SK-N-SH (cell line): ENCODE measurements around the gene METTL24. TPM values are rescaled to one million over a fixed set of nuclear protein-coding genes. Genes with fewer than 3 reads are reported as not detected.
A peak's percentile ranks its signal among the peaks of the same experiment; 100 is the strongest.

Source experiments
- CTCF ChIA-PET: fragments of 300-600, 350-600 bp; formaldehyde crosslinking; extraction: SDS; loops from one replicate; lab custom pipeline; 2021; lab: Yijun Ruan, JAX
- POLR2A ChIA-PET: fragments of 350-600 bp; sonication (Branson Sonifier 250); formaldehyde crosslinking; extraction: SDS; loops from one replicate; lab custom pipeline; 2020; ENCODE audit warnings: antibody characterized with exemption, inconsistent platforms; lab: Yijun Ruan, JAX
- DNase-seq: peaks from one replicate; pipeline ENCODE4 v3.0.0; 2012
- H2AFZ ChIP-seq: fragments of 200-600 bp; sonication (generic); 2 replicates; pipeline ENCODE4 v1.8.1; 2016; ENCODE audit warnings: antibody characterized with exemption, mild to moderate bottlenecking, low read depth
- H3F3A ChIP-seq: fragments of 200-600 bp; sonication (generic); replicated peaks from 2 replicates; pipeline ENCODE3; 2016; ENCODE audit warnings: antibody characterized with exemption, mild to moderate bottlenecking; ENCODE audit not compliant: insufficient read depth
- H3K27ac ChIP-seq, 2 experiments: fragments of 200-500 bp in 1 of 2; fragments of 200-600 bp in 1 of 2; sonication (Bioruptor generic) in 1 of 2; sonication (generic), shearing (Covaris generic) in 1 of 2; 2 replicates each; pipeline versions ENCODE4 v1.5.1 to v1.6.1; 2014 to 2016; ENCODE audit warnings: low read depth in 2 of 2, inconsistent platforms in 1 of 2, low read length in 1 of 2, mild to moderate bottlenecking in 1 of 2, mixed read lengths in 1 of 2
- H3K27me3 ChIP-seq: fragments of 200-600 bp; sonication (generic), shearing (Covaris generic); 2 replicates; pipeline ENCODE4 v1.6.1; 2016; ENCODE audit warnings: mixed run types; ENCODE audit not compliant: insufficient read depth
- H3K36me3 ChIP-seq, 2 experiments: fragments of 200-500 bp in 1 of 2; fragments of 200-600 bp in 1 of 2; sonication (Bioruptor generic) in 1 of 2; sonication (generic) in 1 of 2; replicated peaks in 1 of 2; 2 replicates each; pipeline versions ENCODE3 to v1.5.1; 2014 to 2016; ENCODE audit warnings: low read length in 1 of 2, mild to moderate bottlenecking in 1 of 2; ENCODE audit not compliant: insufficient read depth in 2 of 2, control insufficient read depth in 1 of 2
- H3K4me1 ChIP-seq, 2 experiments: fragments of 200-500 bp in 1 of 2; fragments of 200-600 bp in 1 of 2; sonication (Bioruptor generic) in 1 of 2; sonication (generic), shearing (Covaris generic) in 1 of 2; 2 replicates each; pipeline versions ENCODE4 v1.5.1 to v1.6.1; 2014 to 2016; ENCODE audit warnings: low read depth in 1 of 2, low read length in 1 of 2, mixed run types in 1 of 2; ENCODE audit not compliant: insufficient read depth in 2 of 2, control insufficient read depth in 1 of 2
- H3K4me2 ChIP-seq: fragments of 200-600 bp; sonication (generic), shearing (Covaris generic); 2 replicates; pipeline ENCODE4 v1.6.1; 2017; ENCODE audit warnings: mixed run types
- H3K4me3 ChIP-seq, 2 experiments: fragments of 200-500 bp in 1 of 2; fragments of 200-600 bp in 1 of 2; sonication (Bioruptor generic) in 1 of 2; sonication (generic), shearing (Covaris generic) in 1 of 2; 2 replicates each; pipeline versions ENCODE4 v1.5.1 to v1.8.1; 2014 to 2016; ENCODE audit warnings: low read depth in 2 of 2, inconsistent platforms in 1 of 2, low read length in 1 of 2, mild to moderate bottlenecking in 1 of 2, mixed read lengths in 1 of 2, moderate library complexity in 1 of 2
- H3K79me2 ChIP-seq: fragments of 200-600 bp; sonication (generic); 2 replicates; pipeline ENCODE4 v1.8.1; 2017; ENCODE audit warnings: mild to moderate bottlenecking; ENCODE audit not compliant: insufficient read depth
- H3K9ac ChIP-seq: fragments of 200-600 bp; sonication (generic); 2 replicates; pipeline ENCODE4 v1.6.1; 2017; ENCODE audit warnings: mixed run types
- H3K9me2 ChIP-seq: fragments of 200-600 bp; sonication (generic); 2 replicates; pipeline ENCODE4 v1.6.1; 2017; ENCODE audit warnings: mixed run types
- H3K9me3 ChIP-seq: fragments of 200-600 bp; sonication (generic); 2 replicates; pipeline ENCODE4 v1.6.1; 2017; ENCODE audit warnings: mixed run types, mild to moderate bottlenecking, moderate library complexity
- H4K20me1 ChIP-seq: fragments of 200-600 bp; sonication (generic); 2 replicates; pipeline ENCODE4 v1.6.1; 2017; ENCODE audit warnings: mild to moderate bottlenecking, mixed run types; ENCODE audit not compliant: insufficient read depth
- CHD2 ChIP-seq: fragments of 150-350 bp; IDR thresholded peaks from 2 replicates; pipeline ENCODE4 v1.6.1; 2018; ENCODE audit warnings: low read length; ENCODE audit not compliant: partially characterized antibody
- EP300 ChIP-seq, 2 experiments: IDR thresholded peaks; 2 replicates each; pipeline versions ENCODE4 v1.4.0 to v1.6.1; 2012; ENCODE audit warnings: borderline replicate concordance in 1 of 2, low read depth in 1 of 2, low read length in 1 of 2
- EZH2phosphoT487 ChIP-seq: fragments of 200-600 bp; sonication (generic); IDR thresholded peaks from 2 replicates; pipeline ENCODE4 v1.6.1; 2017; ENCODE audit warnings: low read depth, mixed run types, mild to moderate bottlenecking, antibody characterized with exemption, moderate library complexity, borderline replicate concordance
- FOSL2 ChIP-seq: IDR thresholded peaks from 2 replicates; pipeline ENCODE4 v1.4.0; 2012; ENCODE audit warnings: low read depth, mild to moderate bottlenecking, moderate library complexity, borderline replicate concordance
- FOXJ3 ChIP-seq: sonication (generic); formaldehyde crosslinking; IDR thresholded peaks from 2 replicates; pipeline ENCODE4 v1.5.1; 2020; ENCODE audit warnings: mild to moderate bottlenecking, missing genetic modification reagents
- FOXM1 ChIP-seq: IDR thresholded peaks from 2 replicates; pipeline ENCODE4 v1.4.0; 2012; ENCODE audit warnings: low read depth, mild to moderate bottlenecking
- GABPA ChIP-seq: IDR thresholded peaks from 2 replicates; pipeline ENCODE4 v1.4.0; 2012; ENCODE audit warnings: low read depth, mild to moderate bottlenecking
- GATA2 ChIP-seq: sonication (generic); formaldehyde crosslinking; IDR thresholded peaks from 2 replicates; pipeline ENCODE4 v1.5.0; 2020; ENCODE audit warnings: mild to moderate bottlenecking, missing genetic modification reagents
- JUND ChIP-seq: IDR thresholded peaks from 2 replicates; pipeline ENCODE4 v1.4.0; 2012
- MXI1 ChIP-seq: IDR thresholded peaks from 2 replicates; pipeline ENCODE4 v1.6.1; 2012; ENCODE audit warnings: mild to moderate bottlenecking, low read depth, low read length, improper control_type of control experiment
- NRF1 ChIP-seq: IDR thresholded peaks from 2 replicates; pipeline ENCODE4 v1.6.1; 2012; ENCODE audit warnings: low read depth, mild to moderate bottlenecking, low read length
- RAD21 ChIP-seq: IDR thresholded peaks from 2 replicates; pipeline ENCODE4 v1.6.1; 2012; ENCODE audit warnings: mild to moderate bottlenecking, low read length
- RCOR1 ChIP-seq: fragments of 150-350 bp; IDR thresholded peaks from 2 replicates; pipeline ENCODE4 v1.6.1; 2017; ENCODE audit warnings: antibody characterized with exemption, low read length
- RFX5 ChIP-seq: IDR thresholded peaks from 2 replicates; pipeline ENCODE4 v1.6.1; 2012; ENCODE audit warnings: mild to moderate bottlenecking, improper control_type of control experiment, low read length
- SIN3A ChIP-seq: IDR thresholded peaks from 2 replicates; pipeline ENCODE4 v1.6.1; 2012; ENCODE audit warnings: low read depth, mild to moderate bottlenecking, low read length, moderate library complexity, borderline replicate concordance
- TCF12 ChIP-seq: IDR thresholded peaks from 2 replicates; pipeline ENCODE4 v1.4.0; 2012
- TEAD4 ChIP-seq: IDR thresholded peaks from 2 replicates; pipeline ENCODE4 v1.4.0; 2012; ENCODE audit warnings: mild to moderate bottlenecking, borderline replicate concordance; ENCODE audit not compliant: insufficient read depth
- WGBS: methylation state at CpG from one replicate; pipeline ENCODE4 v1.1.6; 2017; ENCODE audit warnings: low lambda C conversion rate; 5-methylcytosine and 5-hydroxymethylcytosine counted together
- polyA plus RNA-seq, 3 experiments: library from polyadenylated mRNA; depleted of rRNA; stranded (reverse); fragments of >200 nt; gene quantifications; 2 replicates each; pipeline ENCODE4 v1.2.3, GENCODE V29; 2012
- TF ChIP-seq, protein P1 (sequence below): IDR thresholded peaks from 2 replicates; pipeline ENCODE4 v1.4.0; 2012; ENCODE audit warnings: low read depth
- TF ChIP-seq, protein P2 (sequence below): fragments of 150-350 bp; IDR thresholded peaks from 2 replicates; pipeline ENCODE4 v1.6.1; 2017; ENCODE audit warnings: antibody characterized with exemption, low read length, low read depth, borderline replicate concordance
- TF ChIP-seq, protein P3 (sequence below): IDR thresholded peaks from 2 replicates; pipeline ENCODE4 v1.4.0; 2012; ENCODE audit warnings: low read depth, borderline replicate concordance
- TF ChIP-seq, protein P4 (sequence below): IDR thresholded peaks from 2 replicates; pipeline ENCODE4; 2012

The METTL24 gene
- polyA plus RNA-seq, 1 of the 3 experiments (the other 2 are of a cell fraction) = not detected

DNA sequence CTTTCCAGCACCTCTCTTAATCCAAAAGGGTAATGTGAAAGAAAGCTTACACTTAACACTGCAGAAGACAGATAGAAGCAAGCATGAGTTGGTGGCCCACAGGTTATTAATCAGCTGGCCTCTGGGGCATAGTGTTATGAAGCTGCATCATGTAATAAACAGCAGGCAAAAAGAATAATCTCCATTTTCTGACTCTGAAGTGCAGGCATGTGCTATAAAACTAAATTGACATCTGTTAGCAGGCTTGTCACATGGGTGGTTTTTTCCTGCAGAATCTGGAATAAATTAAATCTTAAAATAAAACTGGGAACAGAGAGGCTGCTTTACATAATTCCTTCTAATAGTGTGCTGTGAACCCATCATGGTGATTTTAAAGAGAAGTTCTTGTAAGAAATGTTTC, 73.3 kb downstream of the METTL24 start:
- H3K27me3 ChIP-seq = no peaks in the 10 kb centered on the region
- peaks cover 4 to 18% of the 10 kb centered on the region in 2 experiments; a peak in 3 of 4 replicates for H3K4me1 ChIP-seq
- H3K4me2 ChIP-seq = no peak overlapping the region
- H3K4me3 ChIP-seq = no peak overlapping the region
- H3K27ac ChIP-seq = peak overlapping the region in 1 of 2 experiments; percentile 55; a peak in 1 of 4 replicates
- no peaks in the 10 kb centered on the region for H3K9me2 ChIP-seq
- POLR2A ChIA-PET = no interaction called here
- H3K36me3 ChIP-seq = no peaks in the 10 kb centered on the region
- TF ChIP-seq FOXJ3 (CRISPR knock-in tag) (no peak), SIN3A (no peak), FOSL2 (no peak), TEAD4 (no peak), GATA2 (CRISPR knock-in tag) (peak; percentile 14; the same call in 1 of the 2 replicates), TCF12 (no peak), RCOR1 (peak; percentile 85), JUND (no peak), MXI1 (peak; percentile 82), CHD2 (peak; percentile 10), GABPA (no peak), EP300 (IDR thresholded peaks at IDR 0.05; ENCODE audit: borderline replicate concordance in 1 of 2, low read depth in 1 of 2, low read length in 1 of 2) (peak in 1 of 2 experiments; percentile 70; a peak in 2 of 4 replicates), RFX5 (no peak)
- TF ChIP-seq, protein P1, sequence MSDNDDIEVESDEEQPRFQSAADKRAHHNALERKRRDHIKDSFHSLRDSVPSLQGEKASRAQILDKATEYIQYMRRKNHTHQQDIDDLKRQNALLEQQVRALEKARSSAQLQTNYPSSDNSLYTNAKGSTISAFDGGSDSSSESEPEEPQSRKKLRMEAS = no peak
- TF ChIP-seq, protein P2, sequence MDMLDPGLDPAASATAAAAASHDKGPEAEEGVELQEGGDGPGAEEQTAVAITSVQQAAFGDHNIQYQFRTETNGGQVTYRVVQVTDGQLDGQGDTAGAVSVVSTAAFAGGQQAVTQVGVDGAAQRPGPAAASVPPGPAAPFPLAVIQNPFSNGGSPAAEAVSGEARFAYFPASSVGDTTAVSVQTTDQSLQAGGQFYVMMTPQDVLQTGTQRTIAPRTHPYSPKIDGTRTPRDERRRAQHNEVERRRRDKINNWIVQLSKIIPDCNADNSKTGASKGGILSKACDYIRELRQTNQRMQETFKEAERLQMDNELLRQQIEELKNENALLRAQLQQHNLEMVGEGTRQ = no peak
- TF ChIP-seq, all 33 proteins: peak for 5
- Histone ChIP-seq H4K20me1 (no peaks in the 10 kb centered on the region), H3K79me2 (no peaks in the 10 kb centered on the region), H3F3A (no peaks in the 10 kb centered on the region), H3K9me3 (no peaks in the 10 kb centered on the region), H3K9ac (no peak overlapping the region), H2AFZ (no peak overlapping the region)
- CTCF ChIA-PET = interaction anchor here (0.7 to 1.9 kb wide), 2 partner anchors 57 to 580 kb away, joined by 3 to 6 read pairs; no protein-coding TSS in a partner anchor
- DNase-seq = peak; percentile 15

DNA sequence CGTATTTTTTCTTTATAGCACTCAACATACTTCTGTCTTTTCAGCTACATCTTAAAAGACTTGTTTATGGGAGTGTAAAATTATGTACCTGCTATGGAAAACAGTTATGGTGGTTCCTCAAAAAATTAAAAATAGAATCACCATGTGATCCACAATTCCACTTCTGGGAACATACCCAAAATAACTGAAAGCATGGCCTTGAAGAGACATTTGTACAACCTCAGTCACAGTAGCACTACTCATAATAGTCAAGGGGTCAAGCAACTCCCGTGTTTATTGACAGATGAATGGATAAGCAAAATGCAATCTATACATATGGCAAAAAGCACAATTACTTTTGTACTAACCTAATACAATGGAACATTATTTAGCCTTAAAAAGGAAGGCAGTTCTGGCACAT, 74.5 kb downstream of the METTL24 start:
- POLR2A ChIA-PET = no interaction called here
- TF ChIP-seq RAD21 (no peak), MXI1 (no peak), EP300 (IDR thresholded peaks at IDR 0.05; ENCODE audit: borderline replicate concordance in 1 of 2, low read depth in 1 of 2, low read length in 1 of 2) (no peak), EZH2phosphoT487 (no peak), TCF12 (no peak), NRF1 (no peak), FOXM1 (no peak), GATA2 (CRISPR knock-in tag) (no peak)
- TF ChIP-seq, protein P3, sequence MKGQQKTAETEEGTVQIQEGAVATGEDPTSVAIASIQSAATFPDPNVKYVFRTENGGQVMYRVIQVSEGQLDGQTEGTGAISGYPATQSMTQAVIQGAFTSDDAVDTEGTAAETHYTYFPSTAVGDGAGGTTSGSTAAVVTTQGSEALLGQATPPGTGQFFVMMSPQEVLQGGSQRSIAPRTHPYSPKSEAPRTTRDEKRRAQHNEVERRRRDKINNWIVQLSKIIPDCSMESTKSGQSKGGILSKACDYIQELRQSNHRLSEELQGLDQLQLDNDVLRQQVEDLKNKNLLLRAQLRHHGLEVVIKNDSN = no peak
- TF ChIP-seq, protein P1 = no peak
- TF ChIP-seq, protein P4, sequence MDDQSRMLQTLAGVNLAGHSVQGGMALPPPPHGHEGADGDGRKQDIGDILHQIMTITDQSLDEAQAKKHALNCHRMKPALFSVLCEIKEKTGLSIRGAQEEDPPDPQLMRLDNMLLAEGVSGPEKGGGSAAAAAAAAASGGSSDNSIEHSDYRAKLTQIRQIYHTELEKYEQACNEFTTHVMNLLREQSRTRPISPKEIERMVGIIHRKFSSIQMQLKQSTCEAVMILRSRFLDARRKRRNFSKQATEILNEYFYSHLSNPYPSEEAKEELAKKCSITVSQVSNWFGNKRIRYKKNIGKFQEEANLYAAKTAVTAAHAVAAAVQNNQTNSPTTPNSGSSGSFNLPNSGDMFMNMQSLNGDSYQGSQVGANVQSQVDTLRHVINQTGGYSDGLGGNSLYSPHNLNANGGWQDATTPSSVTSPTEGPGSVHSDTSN = no peak
- CTCF ChIA-PET = interaction anchor here (0.8 to 0.9 kb wide), 2 partner anchors 10 to 13 kb away, joined by 3 read pairs; no protein-coding TSS in a partner anchor
- DNase-seq = no peak
- Histone ChIP-seq H3K79me2 (no peaks in the 10 kb centered on the region), H3K9me3 (no peaks in the 10 kb centered on the region), H3K9ac (no peak overlapping the region), H4K20me1 (no peaks in the 10 kb centered on the region), H2AFZ (no peak overlapping the region), H3F3A (no peaks in the 10 kb centered on the region), H3K4me3 (no peak overlapping the region), H3K36me3 (no peaks in the 10 kb centered on the region), H3K4me2 (no peak overlapping the region), H3K27ac (no peak overlapping the region), H3K9me2 (no peaks in the 10 kb centered on the region), H3K27me3 (no peaks in the 10 kb centered on the region), H3K4me1 (peaks cover 4 to 18% of the 10 kb centered on the region in 2 experiments; a peak in 3 of 4 replicates)
- 44% methylated on average over 2 of the region's 2 CpGs for WGBS
